ENCODE measurements around the gene GALT.

DNA sequence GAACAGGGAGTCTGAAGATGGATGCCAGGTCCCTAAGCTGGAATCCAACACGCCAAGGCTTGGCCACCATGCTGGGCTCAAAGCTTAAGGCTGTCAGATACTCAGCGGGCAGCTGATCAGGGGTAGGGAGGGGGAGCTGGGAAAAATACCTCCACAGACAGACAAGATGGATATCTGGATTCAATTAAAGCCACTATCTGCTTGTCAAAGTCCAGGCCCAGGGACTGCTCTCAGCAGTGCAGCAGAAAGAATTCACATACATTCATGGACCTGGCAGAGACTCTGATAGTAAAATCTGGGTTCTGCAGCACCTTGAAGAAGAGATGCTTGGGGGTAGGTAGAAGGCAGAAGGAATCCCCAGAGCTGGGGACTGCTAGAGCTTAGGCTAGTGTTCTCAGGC, 31.3 kb upstream of the GALT start:
- TF ChIP-seq YY1 (IDR thresholded peaks at IDR 0.05; ENCODE audit: insufficient read depth, insufficient read length): no peak
- no peak for TF ChIP-seq ZNF274 (IDR thresholded peaks at IDR 0.05; ENCODE audit: low read depth, low read length)
- no peak for TF ChIP-seq SUZ12 (IDR thresholded peaks at IDR 0.05; ENCODE audit: extremely low read depth, insufficient read depth, insufficient read length)

Measured in NT2/D1 (cell line).